ENCODE results near the gene TMEM120A.

The TMEM120A gene

GRCh38 chr7:75953431-75953830 is 41.0 kb downstream of the TMEM120A start:
- peaks cover 11% of the 10 kb centered on the region for H3K36me3 ChIP-seq (ENCODE audit: control insufficient read depth, insufficient read depth, low read length)
- DNase-seq (ENCODE audit: extremely low read depth, insufficient read length), result no peak
- no peak for TF ChIP-seq CTCF (IDR thresholded peaks at IDR 0.05; ENCODE audit: insufficient read depth, low read length, poor library complexity, severe bottlenecking)

GRCh38 chr7:75951506-75951905 is 42.9 kb downstream of the TMEM120A start:
- H3K4me3 ChIP-seq (replicated peaks; ENCODE audit: low read depth, low read length), result no peak overlapping the region
- no peak for TF ChIP-seq CTCF (IDR thresholded peaks at IDR 0.05; ENCODE audit: insufficient read depth, low read length, poor library complexity, severe bottlenecking)
- H3K36me3 ChIP-seq (ENCODE audit: control insufficient read depth, insufficient read depth, low read length), result peaks cover 6% of the 10 kb centered on the region
- H3K27me3 ChIP-seq (replicated peaks; ENCODE audit: control insufficient read depth, insufficient read depth, low read length), result no peaks in the 10 kb centered on the region
- DNase-seq (ENCODE audit: extremely low read depth, insufficient read length), result no peak

More at GRCh38 chr7:75953431-75953830, 41.0 kb downstream of the TMEM120A start:
- no peaks in the 10 kb centered on the region for H3K27me3 ChIP-seq (replicated peaks; ENCODE audit: control insufficient read depth, insufficient read depth, low read length)
- no peak overlapping the region for H3K4me3 ChIP-seq (replicated peaks; ENCODE audit: low read depth, low read length)

GRCh38 chr7:75950111-75950681 is 44.2 kb downstream of the TMEM120A start:
- Histone ChIP-seq H3K4me3 (replicated peaks; ENCODE audit: low read depth, low read length) (no peak overlapping the region), H3K27me3 (replicated peaks; ENCODE audit: control insufficient read depth, insufficient read depth, low read length) (no peaks in the 10 kb centered on the region), H3K36me3 (ENCODE audit: control insufficient read depth, insufficient read depth, low read length) (peaks cover 1% of the 10 kb centered on the region)
- TF ChIP-seq CTCF (IDR thresholded peaks at IDR 0.05; ENCODE audit: insufficient read depth, low read length, poor library complexity, severe bottlenecking), result no peak
- no peak for DNase-seq (ENCODE audit: extremely low read depth, insufficient read length)

GRCh38 chr7:75948179-75948578 is 46.2 kb downstream of the TMEM120A start:
- Histone ChIP-seq H3K36me3 (ENCODE audit: control insufficient read depth, insufficient read depth, low read length) (no peaks in the 10 kb centered on the region), H3K4me3 (replicated peaks; ENCODE audit: low read depth, low read length) (no peak overlapping the region), H3K27me3 (replicated peaks; ENCODE audit: control insufficient read depth, insufficient read depth, low read length) (no peaks in the 10 kb centered on the region)
- DNase-seq (ENCODE audit: extremely low read depth, insufficient read length), result no peak
- TF ChIP-seq CTCF (IDR thresholded peaks at IDR 0.05; ENCODE audit: insufficient read depth, low read length, poor library complexity, severe bottlenecking), result no peak

- no peak for DNase-seq (ENCODE audit: extremely low read depth, insufficient read length)
- no peak for TF ChIP-seq CTCF (IDR thresholded peaks at IDR 0.05; ENCODE audit: insufficient read depth, low read length, poor library complexity, severe bottlenecking)
- Histone ChIP-seq H3K27me3 (replicated peaks; ENCODE audit: control insufficient read depth, insufficient read depth, low read length) (no peaks in the 10 kb centered on the region), H3K36me3 (ENCODE audit: control insufficient read depth, insufficient read depth, low read length) (no peaks in the 10 kb centered on the region), H3K4me3 (replicated peaks; ENCODE audit: low read depth, low read length) (no peak overlapping the region)
Observed at GRCh38 chr7:75946207-75946855, 48.1 kb downstream of the TMEM120A start.
